ENCODE data around the gene SIRT5. TPM values are rescaled to one million over a fixed set of nuclear protein-coding genes. Genes with fewer than 3 reads are reported as not detected.

SIRT5 gene
- polyA plus RNA-seq, 2 of the 4 experiments (the other 2 are of a cell fraction) = 5.1 to 7.8 TPM

- DNase-seq (ENCODE audit: low read depth in 1 of 2, low spot score in 1 of 2) (no peak), FAIRE-seq (no peak), ATAC-seq (no peak)
- POLR2A ChIA-PET = no interaction called here
- WGBS (ENCODE audit: missing lambda C conversion rate) = 69% methylated on average over 4 of the region's 4 CpGs
- CTCF ChIA-PET = interaction anchor here (1.2 kb wide), 1 partner anchor 10 kb away, joined by 3 read pairs; no protein-coding TSS in a partner anchor
- Histone ChIP-seq H3K27ac (no peak overlapping the region), H3K4me3 (no peak overlapping the region), H3K4me1 (no peaks in the 10 kb centered on the region), H3K9me3 (no peaks in the 10 kb centered on the region), H3K4me2 (no peak overlapping the region)
- no peak for TF ChIP-seq TFCP2L1 (CRISPR knock-in tag; IDR thresholded peaks at IDR 0.05)
- no peak for TF ChIP-seq USF2 (IDR thresholded peaks at IDR 0.05)
- TF ChIP-seq EHF (CRISPR knock-in tag; IDR thresholded peaks at IDR 0.05) = no peak
- no peak for TF ChIP-seq BHLHE40 (IDR thresholded peaks at IDR 0.05; ENCODE audit: low read depth, low read length)
- no peak for TF ChIP-seq KDM1A (IDR thresholded peaks at IDR 0.05; ENCODE audit: low read depth)
- TF ChIP-seq EHMT2 (IDR thresholded peaks at IDR 0.05; ENCODE audit: low read depth) = no peak
- TF ChIP-seq CHD2 (IDR thresholded peaks at IDR 0.05; ENCODE audit: low read length, partially characterized antibody) = no peak
- TF ChIP-seq FOSB (CRISPR knock-in tag; IDR thresholded peaks at IDR 0.05) = no peak
- no peak for TF ChIP-seq FOXS1 (CRISPR knock-in tag; IDR thresholded peaks at IDR 0.05)
- no peak for TF ChIP-seq HDAC2 (IDR thresholded peaks at IDR 0.05)
- TF ChIP-seq JUNB (IDR thresholded peaks at IDR 0.05) = no peak
- no peak for TF ChIP-seq ESRRA (IDR thresholded peaks at IDR 0.05; ENCODE audit: borderline replicate concordance, low read length)
- TF ChIP-seq ATOH8 (CRISPR knock-in tag; IDR thresholded peaks at IDR 0.05; ENCODE audit: low read depth) = no peak
Observed at GRCh38 chr6:13604135-13604534, 29.7 kb downstream of the SIRT5 start.

- no peak for ATAC-seq
- Histone ChIP-seq H3K4me2 (no peak overlapping the region), H3K4me3 (no peak overlapping the region), H3K4me1 (no peaks in the 10 kb centered on the region), H3K27ac (no peak overlapping the region), H3K9me3 (no peaks in the 10 kb centered on the region)
- 89% methylated on average over 2 of the region's 2 CpGs for WGBS (ENCODE audit: missing lambda C conversion rate)
- POLR2A ChIA-PET = no interaction called here
- TF ChIP-seq CBX2 (IDR thresholded peaks at IDR 0.05; ENCODE audit: borderline replicate concordance, low read depth) (no peak), HOXB5 (CRISPR knock-in tag; IDR thresholded peaks at IDR 0.05) (no peak), ZNF302 (CRISPR knock-in tag; IDR thresholded peaks at IDR 0.05) (no peak), HDAC2 (IDR thresholded peaks at IDR 0.05) (no peak), ESRRA (IDR thresholded peaks at IDR 0.05; ENCODE audit: borderline replicate concordance, low read length) (no peak), GATA3 (IDR thresholded peaks at IDR 0.05; ENCODE audit: borderline replicate concordance) (no peak), CHD2 (IDR thresholded peaks at IDR 0.05; ENCODE audit: low read length, partially characterized antibody) (no peak), ZC3H11A (IDR thresholded peaks at IDR 0.05) (no peak), HOXB13 (CRISPR knock-in tag; IDR thresholded peaks at IDR 0.05; ENCODE audit: low read depth) (no peak), BHLHE40 (IDR thresholded peaks at IDR 0.05; ENCODE audit: low read depth, low read length) (no peak), HOXA7 (CRISPR knock-in tag; IDR thresholded peaks at IDR 0.05) (no peak), CHD4 (IDR thresholded peaks at IDR 0.05; ENCODE audit: borderline replicate concordance) (no peak), ATOH8 (CRISPR knock-in tag; IDR thresholded peaks at IDR 0.05; ENCODE audit: low read depth) (no peak), E2F6 (IDR thresholded peaks at IDR 0.05; ENCODE audit: borderline replicate concordance, low read depth) (no peak), REST (IDR thresholded peaks at IDR 0.05) (no peak), EHMT2 (IDR thresholded peaks at IDR 0.05; ENCODE audit: low read depth) (no peak), SMC3 (IDR thresholded peaks at IDR 0.05) (no peak)
- no peak for FAIRE-seq
- CTCF ChIA-PET = interaction anchor here (1.2 kb wide), 1 partner anchor 10 kb away, joined by 3 read pairs; no protein-coding TSS in a partner anchor
- DNase-seq (ENCODE audit: low read depth in 1 of 2, low spot score in 1 of 2) = no peak
Observed at GRCh38 chr6:13604546-13605416, 30.4 kb downstream of the SIRT5 start.

Measured in A549 (cell line).